Type B pancreatic cell (in vitro differentiated cells): Measurements from ENCODE around the gene TRIP4. TPM values are rescaled to one million over a fixed set of nuclear protein-coding genes. Genes with fewer than 3 reads are reported as not detected.
"Not testable (repeated sequence)": the region's sequence is repeated elsewhere in the genome, so short reads cannot be mapped to it uniquely, and the experiment has no call there.

Experiments
- DNase-seq: peaks from one replicate; pipeline ENCODE4 v3.0.0; 2021; ENCODE audit warnings: mixed read lengths; ENCODE audit not compliant: unreplicated experiment; ENCODE audit errors: extremely low spot score
- H3K27ac Mint-ChIP-seq: 2 replicates; pipeline ENCODE4 v1.8.0; 2021; ENCODE audit warnings: mild to moderate bottlenecking, mixed read lengths
- H3K27me3 Mint-ChIP-seq: 2 replicates; pipeline ENCODE4 v1.8.0; 2021; ENCODE audit warnings: mixed read lengths
- H3K36me3 Mint-ChIP-seq: 2 replicates; pipeline ENCODE4 v1.8.0; 2021; ENCODE audit warnings: mixed read lengths
- H3K4me1 Mint-ChIP-seq: one replicate; pipeline ENCODE4 v1.8.0; 2021; ENCODE audit warnings: mixed read lengths; ENCODE audit not compliant: unreplicated experiment
- H3K4me3 Mint-ChIP-seq: 2 replicates; pipeline ENCODE4 v1.8.0; 2021; ENCODE audit warnings: mild to moderate bottlenecking, mixed read lengths
- H3K9me3 Mint-ChIP-seq: 2 replicates; pipeline ENCODE4 v1.8.0; 2021; ENCODE audit warnings: mixed read lengths
- total RNA-seq: library from RNA; stranded (reverse); gene quantifications from 2 replicates; pipeline ENCODE4 v1.2.1, GENCODE V29; 2021; ENCODE audit warnings: low replicate concordance
- TF ChIP-seq, protein P1 (sequence below): fragments of 200-600 bp; sonication (generic); conservative IDR thresholded peaks from 2 replicates; pipeline ENCODE4 v1.5.0; 2021; ENCODE audit warnings: antibody characterized with exemption, mild to moderate bottlenecking

The TRIP4 gene
- total RNA-seq, 1 donor from 2014 or later, result 21.1 TPM

DNA sequence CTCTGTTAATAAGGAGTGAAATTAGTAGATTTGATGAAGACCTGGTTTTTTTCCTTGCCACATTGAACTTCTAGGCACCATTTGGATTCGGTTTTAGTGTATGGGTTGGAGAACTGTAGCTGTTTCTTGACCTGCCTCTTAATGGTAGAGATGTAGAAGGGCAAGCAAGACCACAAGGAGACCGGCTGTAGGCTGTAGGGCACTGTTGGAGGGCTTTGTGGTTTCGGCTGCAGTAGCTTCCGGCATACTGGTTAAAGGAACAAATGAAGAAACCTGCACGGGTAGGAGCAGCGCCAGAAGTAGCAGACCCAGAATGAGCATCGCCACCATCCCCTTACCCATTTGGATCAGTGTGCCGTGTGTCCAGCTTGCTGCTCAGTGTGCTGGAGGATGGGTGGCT, 14.3 kb upstream of the TRIP4 start:
- H3K9me3 Mint-ChIP-seq, result no peaks in the 10 kb centered on the region
- TF ChIP-seq, protein P1, sequence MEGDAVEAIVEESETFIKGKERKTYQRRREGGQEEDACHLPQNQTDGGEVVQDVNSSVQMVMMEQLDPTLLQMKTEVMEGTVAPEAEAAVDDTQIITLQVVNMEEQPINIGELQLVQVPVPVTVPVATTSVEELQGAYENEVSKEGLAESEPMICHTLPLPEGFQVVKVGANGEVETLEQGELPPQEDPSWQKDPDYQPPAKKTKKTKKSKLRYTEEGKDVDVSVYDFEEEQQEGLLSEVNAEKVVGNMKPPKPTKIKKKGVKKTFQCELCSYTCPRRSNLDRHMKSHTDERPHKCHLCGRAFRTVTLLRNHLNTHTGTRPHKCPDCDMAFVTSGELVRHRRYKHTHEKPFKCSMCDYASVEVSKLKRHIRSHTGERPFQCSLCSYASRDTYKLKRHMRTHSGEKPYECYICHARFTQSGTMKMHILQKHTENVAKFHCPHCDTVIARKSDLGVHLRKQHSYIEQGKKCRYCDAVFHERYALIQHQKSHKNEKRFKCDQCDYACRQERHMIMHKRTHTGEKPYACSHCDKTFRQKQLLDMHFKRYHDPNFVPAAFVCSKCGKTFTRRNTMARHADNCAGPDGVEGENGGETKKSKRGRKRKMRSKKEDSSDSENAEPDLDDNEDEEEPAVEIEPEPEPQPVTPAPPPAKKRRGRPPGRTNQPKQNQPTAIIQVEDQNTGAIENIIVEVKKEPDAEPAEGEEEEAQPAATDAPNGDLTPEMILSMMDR, result no peak
- no peak overlapping the region for H3K4me3 Mint-ChIP-seq
- no peaks in the 10 kb centered on the region for H3K27me3 Mint-ChIP-seq
- H3K36me3 Mint-ChIP-seq, result no peaks in the 10 kb centered on the region
- H3K27ac Mint-ChIP-seq, result no peak overlapping the region
- no peaks in the 10 kb centered on the region for H3K4me1 Mint-ChIP-seq
- no peak for DNase-seq

DNA sequence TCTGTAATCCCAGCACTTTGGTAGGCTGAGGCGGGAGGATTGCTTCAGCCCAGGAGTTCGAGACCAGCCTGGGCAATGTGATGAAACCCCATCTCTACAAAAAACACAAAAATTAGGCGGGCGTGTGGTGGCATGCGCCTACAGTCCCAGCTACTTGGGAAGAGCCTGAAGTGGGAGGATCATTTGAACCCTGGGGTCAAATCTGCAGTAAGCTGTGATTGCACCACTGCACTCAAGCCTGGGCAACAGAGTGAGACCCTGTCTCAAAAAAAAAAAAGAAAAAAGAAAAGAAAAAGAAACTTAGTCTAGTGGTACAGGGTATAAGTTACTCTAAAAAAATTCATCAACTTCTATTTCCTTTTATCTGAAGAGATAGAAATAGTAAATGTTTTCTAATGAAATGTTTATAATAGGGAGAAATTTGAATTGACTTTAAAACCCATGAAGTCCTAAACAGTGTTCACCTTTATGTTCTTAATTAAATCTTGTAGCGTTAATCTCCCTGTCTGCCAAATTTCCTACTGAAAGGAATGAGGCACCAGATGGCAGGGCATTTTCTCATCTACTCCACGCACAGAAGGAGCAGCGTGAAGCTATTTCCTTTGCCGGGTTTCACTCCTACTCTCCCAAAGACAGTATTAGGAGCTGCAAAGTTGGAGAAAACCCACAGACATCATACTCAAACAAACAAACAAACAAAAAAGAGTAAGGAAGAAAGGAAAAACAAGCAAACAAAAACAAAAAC, 8.2 kb upstream of the TRIP4 start:
- Mint-ChIP-seq H3K4me1 (peaks cover 16% of the 10 kb centered on the region), H3K9me3 (no peaks in the 10 kb centered on the region), H3K36me3 (peaks cover 9% of the 10 kb centered on the region), H3K4me3 (peak overlapping the region; percentile 96), H3K27ac (no peak overlapping the region), H3K27me3 (no peaks in the 10 kb centered on the region)
- no peak for DNase-seq
- TF ChIP-seq, protein P1, result no peak

DNA sequence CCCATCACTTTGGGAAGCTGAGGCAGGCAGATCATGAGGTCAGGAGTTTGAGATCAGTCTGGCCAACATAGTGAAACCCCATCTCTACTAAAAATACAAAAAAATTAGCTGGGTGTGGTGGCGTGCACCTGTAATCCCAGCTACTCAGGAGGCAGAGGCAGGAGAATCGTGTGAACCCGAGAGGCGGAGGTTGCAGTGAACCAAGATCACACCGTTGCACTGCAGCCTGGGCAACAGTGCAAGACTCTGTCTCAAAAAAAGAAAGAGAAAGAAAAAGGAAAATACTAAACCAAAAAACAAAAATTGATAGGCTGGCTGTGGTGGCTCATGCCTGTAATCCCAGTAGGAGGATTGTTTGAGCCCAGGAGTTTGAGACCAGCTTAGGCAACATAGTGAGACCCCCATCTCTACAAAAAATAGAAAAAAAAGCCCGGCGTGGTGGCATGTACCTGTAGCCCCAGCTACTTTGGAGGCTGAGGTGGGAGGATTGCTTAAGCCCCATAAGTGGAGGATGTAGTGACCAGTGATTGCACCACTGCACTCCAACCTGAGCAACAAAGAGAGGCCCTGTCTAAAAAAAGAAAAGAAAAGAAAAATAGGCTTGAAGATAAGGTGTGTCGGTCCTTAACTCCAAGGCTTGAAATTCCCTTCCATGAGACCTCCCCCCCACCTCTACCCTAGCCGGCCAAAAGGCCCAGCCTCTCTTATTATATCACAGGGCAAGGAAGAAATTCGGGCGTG, 7.3 kb upstream of the TRIP4 start:
- Mint-ChIP-seq H3K4me1 (peaks cover 16% of the 10 kb centered on the region), H3K27ac (peak overlapping the region; percentile 87), H3K4me3 (peak overlapping the region; percentile 96)
- H3K9me3 Mint-ChIP-seq, DNase-seq, H3K27me3 Mint-ChIP-seq, H3K36me3 Mint-ChIP-seq: not testable (repeated sequence)

DNA sequence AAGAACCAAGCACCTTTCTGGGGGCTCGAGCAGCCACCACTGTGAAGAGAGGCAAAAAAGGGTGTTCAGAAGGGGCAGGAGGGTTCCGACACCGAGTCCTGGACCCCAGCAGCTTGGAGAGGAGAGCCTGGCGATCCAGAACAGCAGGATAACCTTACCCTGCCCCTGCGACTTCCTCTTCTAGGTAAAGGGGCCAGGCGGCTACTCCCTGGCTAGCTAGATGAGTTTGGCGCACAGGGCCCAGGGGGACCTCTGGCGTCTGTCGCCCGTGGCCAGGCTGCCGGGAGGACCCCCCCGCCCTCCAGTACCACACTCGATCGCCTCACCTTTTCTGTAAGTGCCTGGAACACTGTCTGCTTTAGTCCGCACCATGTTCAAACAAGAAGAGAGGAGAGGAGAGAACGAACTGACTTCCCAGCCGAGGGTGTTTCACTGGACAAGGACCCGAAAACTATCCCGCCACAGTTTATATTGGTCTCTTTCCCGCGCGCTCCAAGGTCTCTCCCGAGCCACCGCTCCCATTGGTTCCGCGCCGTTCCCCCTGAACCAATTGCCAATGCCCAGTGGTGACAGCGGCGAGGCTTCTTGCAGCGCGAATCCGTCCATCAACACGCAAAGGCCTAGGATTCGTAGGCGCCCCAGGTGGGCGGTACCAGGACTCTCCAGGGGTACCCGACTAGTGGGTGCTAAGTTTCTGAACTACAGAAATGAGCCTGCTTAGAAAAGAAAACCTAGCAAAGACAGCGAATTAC, 6.5 kb upstream of the TRIP4 start, which contains the start of gene PCLAF:
Gene PCLAF, minus strand, starts transcription at position 442 of the 752 bp plus-strand sequence. Its CDS starts 70 bp downstream, at position 372.
- TF ChIP-seq, protein P1, result peak; percentile 24
- H3K27me3 Mint-ChIP-seq, result no peaks in the 10 kb centered on the region
- peak within 1 kb of the TSS; percentile 96 for H3K4me3 Mint-ChIP-seq

DNA sequence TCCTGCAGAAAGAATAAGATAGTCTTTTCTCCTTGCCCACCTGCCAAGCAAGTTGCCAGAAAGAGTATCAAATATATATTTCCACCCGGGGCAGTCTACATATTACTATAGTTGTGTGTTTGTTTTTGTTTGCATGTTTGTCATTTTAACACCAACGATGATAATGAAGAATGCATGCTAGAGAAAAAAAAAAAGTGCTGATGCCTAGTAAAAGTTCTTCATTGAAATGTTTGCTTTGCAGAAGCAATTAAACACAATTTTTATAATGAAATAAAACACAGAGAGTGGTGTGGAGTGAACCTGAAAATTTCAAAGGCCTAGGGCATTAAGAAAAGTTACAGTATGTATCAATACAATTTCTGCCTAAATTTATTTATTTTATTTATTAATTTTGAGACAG, 3.9 kb upstream of the TRIP4 start:
- peaks cover 5% of the 10 kb centered on the region for H3K9me3 Mint-ChIP-seq
- H3K4me1 Mint-ChIP-seq, result peaks cover 28% of the 10 kb centered on the region
- no peak for DNase-seq
- H3K4me3 Mint-ChIP-seq, result no peak overlapping the region
- TF ChIP-seq, protein P1, result no peak
- peaks cover 14% of the 10 kb centered on the region for H3K36me3 Mint-ChIP-seq
- no peak overlapping the region for H3K27ac Mint-ChIP-seq
- no peaks in the 10 kb centered on the region for H3K27me3 Mint-ChIP-seq

More for the DNA sequence above, 6.5 kb upstream of the TRIP4 start, which contains the start of gene PCLAF:
- peak; percentile 91 for DNase-seq
- Mint-ChIP-seq H3K36me3 (peaks cover 9% of the 10 kb centered on the region), H3K27ac (peak within 1 kb of the TSS; percentile 87), H3K9me3 (no peaks in the 10 kb centered on the region), H3K4me1 (peaks cover 16% of the 10 kb centered on the region)
